ENCODE data around the gene GNGT2.

DNA sequence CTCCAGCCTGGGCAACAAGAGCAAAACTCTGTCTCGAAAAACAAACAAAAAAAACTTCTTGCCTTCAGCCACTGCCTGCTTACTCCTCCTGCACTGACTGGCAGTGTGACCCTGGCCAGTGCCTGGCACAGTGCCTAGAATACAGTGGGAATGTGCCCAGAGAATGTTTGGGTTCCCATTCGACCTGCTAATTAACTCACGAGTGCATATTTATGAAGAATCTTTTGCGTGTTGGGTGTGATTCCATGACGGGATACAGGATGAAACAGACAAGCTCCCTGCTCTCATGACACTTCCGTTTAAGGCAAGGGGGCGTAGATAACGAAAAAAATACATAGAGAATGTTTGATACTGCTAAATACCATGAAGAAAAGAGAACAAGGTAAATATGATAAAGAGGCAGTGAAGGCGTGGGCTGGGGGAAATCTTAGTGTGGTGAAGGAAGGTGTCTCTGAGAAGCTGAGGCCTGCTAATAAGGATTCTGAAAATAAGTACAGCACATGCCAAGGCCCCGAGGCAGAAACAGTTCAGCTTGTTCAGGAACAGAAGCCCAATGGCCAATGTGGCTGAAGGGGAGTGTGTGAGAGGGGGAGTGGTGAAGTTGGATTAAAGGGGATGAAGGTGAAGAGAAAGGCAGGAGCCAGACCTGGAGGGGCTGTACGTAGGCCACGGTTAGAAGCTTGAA lies 4.4 kb upstream of the GNGT2 start:
- no peak for TF ChIP-seq CTCF (IDR thresholded peaks at IDR 0.05)
- no peak for TF ChIP-seq POLR2AphosphoS5 (IDR thresholded peaks at IDR 0.05)
- no peak for TF ChIP-seq POLR2A (IDR thresholded peaks at IDR 0.05)
